HG03378 (cell line): Measurements from ENCODE around the gene MAN1A2.
A peak's percentile ranks its signal among the peaks of the same experiment; 100 is the strongest.

ENCODE experiments used
- ATAC-seq: cut with Tn5 transposase; IDR thresholded peaks from one replicate; pipeline ENCODE4 v1.9.1; 2021; ENCODE audit warnings: mild to moderate bottlenecking, moderate library complexity; ENCODE audit not compliant: unreplicated experiment

MAN1A2 gene

DNA sequence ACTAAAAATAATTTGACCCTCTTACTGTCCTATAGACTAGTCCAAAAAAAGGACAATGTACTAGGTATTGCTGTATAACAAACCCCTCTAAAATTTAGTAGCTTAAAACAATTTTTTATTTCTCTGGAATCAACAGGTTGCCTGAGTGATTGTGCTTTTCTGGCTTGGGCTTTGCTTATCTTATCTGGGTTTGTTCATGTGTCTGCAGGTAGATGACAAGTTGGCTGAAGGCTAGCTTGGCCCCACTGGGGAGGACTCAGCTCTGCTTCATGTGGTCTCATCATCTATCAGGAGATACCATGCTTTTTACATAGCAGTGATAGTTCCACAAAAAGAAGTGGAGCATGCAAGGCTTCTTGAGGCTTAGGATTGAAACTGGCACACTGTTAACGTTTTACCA, 114.2 kb downstream of the MAN1A2 start:
- no peak for ATAC-seq

- no peak for ATAC-seq
Measured at GRCh38 chr1:117493906-117494305, 126.7 kb downstream of the MAN1A2 start.

- no peak for ATAC-seq
Measured at GRCh38 chr1:117495068-117495467, 127.8 kb downstream of the MAN1A2 start.

DNA sequence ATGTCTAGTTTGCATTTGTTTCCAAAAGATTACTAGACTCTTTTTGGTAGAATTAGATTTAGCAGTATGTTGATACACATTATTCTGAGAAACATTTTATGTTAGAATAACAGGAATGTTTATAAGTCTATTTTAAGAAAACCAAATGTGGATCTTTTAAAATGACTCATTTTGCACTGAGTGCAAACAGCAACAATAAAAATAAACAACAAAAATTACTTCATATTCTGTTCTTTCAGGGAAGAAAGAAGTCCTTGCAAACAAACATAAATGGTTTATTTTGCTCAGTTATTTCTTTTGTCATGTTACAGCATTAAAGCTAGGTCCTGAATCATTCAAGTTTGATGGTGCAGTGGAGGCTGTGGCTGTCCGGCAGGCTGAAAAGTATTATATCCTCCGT, 131.8 kb downstream of the MAN1A2 start:
- no peak for ATAC-seq

GRCh38 chr1:117500584-117500983, 133.3 kb downstream of the MAN1A2 start:
- no peak for ATAC-seq

- ATAC-seq = no peak
Measured at GRCh38 chr1:117501281-117501680, 134.0 kb downstream of the MAN1A2 start.

- ATAC-seq = no peak
Measured at GRCh38 chr1:117511273-117511672, 144.0 kb downstream of the MAN1A2 start.

GRCh38 chr1:117512728-117513321, 145.6 kb downstream of the MAN1A2 start:
- ATAC-seq = no peak

DNA sequence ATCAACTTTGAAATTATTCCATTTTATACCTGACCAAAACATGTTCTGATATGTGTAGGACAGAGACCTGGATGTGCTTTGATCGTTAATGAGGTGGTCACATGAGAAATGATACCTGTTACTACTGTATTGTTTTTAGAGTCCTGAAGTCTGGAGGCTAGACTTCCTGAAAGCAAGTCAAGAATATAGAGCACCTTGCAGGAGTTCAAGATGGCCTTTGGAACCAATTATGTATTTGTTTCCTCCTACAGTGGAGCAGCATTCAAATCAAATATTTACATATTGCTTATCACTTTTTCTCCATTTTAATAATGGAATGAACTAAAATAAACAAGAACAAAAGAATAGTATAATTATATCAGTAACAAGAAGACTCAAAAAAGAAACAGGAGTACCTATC, 155.9 kb downstream of the MAN1A2 start:
- ATAC-seq = no peak

DNA sequence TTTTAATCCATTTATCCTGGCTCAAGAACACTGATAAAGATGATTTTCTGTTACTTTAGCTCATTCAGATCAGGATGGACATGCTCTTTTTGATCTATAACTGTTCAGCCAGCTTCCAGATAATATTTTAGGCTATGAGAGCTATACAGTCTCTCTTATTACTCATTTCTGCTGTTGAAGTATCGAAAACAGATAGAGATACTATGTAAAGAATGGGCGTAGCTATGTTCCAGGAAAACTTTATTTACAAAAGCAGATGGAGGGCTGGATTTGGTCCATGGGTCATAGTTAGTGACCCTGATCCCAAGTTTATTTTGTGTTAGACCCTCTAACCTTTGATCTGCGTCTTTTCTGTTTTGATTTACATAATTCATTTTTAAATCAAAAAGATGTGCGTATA, 159.8 kb downstream of the MAN1A2 start:
- ATAC-seq = no peak

GRCh38 chr1:117527566-117528102, 160.4 kb downstream of the MAN1A2 start:
- no peak for ATAC-seq

DNA sequence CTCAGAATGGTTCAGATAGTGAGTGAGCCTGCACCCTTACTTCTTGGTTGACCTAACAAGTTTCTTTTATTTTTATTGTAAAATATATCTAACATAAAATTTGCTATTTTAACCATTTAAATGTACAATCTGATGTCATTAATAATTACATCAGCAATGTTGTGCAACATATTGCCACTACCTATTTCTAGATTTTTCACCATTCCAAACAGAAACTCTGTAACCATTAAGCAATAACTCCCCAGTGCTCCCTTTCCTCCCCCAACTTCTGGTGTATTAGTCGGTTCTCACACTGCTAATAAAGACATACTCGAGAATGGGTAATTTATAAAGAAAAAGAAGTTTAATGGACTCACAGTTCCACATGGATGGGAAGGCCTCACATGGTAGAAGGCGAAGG, 162.4 kb downstream of the MAN1A2 start:
- ATAC-seq = no peak

DNA sequence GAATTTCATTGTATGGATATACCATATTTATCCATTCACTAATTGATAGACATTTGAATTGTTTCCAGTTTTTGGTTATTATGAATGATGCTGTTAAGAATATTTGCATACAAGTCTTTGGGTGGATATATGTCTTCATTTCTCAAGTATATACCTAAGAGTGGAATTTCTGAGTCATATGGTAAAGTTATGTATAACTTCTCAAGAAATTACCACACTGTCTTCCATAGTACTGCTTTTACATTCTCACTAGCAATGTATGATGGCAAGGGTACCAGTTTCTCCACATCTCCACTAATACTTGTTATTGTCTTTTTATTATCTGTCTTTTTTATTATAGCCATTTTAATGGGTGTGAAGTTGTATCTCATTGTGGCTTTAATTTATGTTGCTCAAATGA, 164.0 kb downstream of the MAN1A2 start:
- ATAC-seq = no peak

DNA sequence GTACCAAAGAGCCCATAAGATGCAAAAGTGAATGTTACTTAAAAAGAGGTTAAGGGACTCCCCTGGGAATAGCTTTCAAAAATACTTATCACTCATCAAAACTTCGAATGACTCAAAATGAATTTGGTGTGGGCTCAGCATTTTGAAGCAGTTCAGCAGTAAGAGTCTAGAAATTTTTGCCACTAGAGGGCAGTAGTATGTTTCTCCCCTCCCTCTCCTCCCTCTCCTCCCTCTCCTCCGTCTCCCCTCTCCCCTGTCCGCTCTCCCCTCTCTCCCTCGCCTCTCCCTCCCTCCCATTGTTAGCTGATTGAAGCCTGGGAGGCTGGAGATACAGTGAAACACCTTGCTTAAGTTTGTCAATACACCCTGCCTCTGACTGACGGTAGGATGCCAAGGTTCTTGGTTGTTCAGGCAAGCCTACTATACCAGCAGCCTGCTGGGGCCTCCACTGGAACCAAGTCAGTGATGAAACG, 167.8 kb downstream of the MAN1A2 start:
- ATAC-seq = peak; percentile 75

GRCh38 chr1:117535821-117536220, 168.6 kb downstream of the MAN1A2 start:
- no peak for ATAC-seq

- ATAC-seq = no peak
Measured at GRCh38 chr1:117537291-117537920, 170.2 kb downstream of the MAN1A2 start.

- ATAC-seq = no peak
Measured at GRCh38 chr1:117540532-117540931, 173.3 kb downstream of the MAN1A2 start.

DNA sequence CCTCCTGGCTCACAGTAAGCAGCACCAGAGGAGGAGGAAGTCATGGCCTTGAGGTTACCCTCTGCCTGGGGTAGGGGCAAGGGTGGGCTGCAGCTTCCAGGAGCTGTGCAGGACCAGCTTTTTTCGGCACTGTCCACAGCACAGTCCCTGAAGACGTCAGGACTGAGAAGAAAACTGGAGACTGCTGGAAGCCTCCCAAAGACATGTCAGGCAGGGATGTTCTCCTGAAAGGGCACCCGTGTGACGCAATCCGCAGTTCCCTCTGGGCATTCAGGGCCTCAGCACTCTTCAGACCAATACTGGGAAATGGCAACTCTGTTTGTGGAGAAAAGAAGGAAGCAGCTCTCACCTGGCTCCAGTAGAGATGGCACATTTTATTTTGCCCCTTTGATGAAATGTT, 173.8 kb downstream of the MAN1A2 start:
- no peak for ATAC-seq

- no peak for ATAC-seq
Measured at GRCh38 chr1:117541585-117541984, 174.3 kb downstream of the MAN1A2 start.

DNA sequence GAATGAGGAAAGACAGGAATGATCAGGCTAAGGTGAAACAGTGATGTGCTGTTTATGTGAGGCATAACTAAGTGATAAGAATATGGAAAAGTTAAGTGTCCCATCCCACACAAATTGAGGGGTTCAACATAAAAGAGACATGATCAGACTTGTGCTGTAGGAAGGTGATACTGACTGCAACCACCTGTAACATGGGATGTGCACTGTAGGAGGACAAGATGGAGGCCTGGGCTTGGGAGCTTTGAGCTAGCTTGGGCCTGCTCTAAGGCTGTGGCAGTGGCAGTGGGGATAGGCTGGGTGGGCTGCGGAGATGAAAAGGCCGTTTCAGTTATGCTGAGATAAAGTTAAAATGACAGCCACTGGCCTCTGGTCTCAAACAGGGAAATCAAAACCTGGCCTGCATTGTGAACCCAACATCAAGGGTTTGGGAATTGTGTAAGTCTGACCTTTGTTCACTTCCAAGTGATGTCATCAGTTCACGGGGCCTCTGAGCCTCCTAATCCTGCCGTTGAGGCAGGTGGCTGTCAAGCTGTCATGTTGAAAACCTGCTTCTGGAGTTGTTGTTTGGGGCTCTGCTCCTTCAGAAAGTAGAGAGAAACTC, 177.4 kb downstream of the MAN1A2 start:
- ATAC-seq = no peak

GRCh38 chr1:117546467-117546866, 179.2 kb downstream of the MAN1A2 start:
- ATAC-seq = no peak

DNA sequence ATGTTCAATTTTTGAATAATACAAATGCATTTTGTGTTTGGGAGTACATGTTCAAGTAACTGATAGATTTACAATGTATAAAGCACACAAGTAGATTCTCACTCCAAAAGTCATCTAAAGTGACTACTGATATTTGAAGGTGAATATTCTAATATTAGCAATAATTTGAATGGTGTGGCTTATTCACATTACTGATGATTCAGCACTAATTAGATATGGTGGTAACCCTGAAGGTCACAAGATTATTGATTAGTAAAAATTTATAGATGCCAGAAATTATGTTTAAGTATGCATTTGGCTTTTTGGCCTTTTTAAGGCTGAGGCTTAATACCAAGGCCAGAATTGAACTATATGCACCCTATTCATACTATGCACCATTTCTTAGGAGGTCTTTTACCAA, 186.2 kb downstream of the MAN1A2 start:
- no peak for ATAC-seq
